WTC11 (cell line): ENCODE measurements around the gene SNTB2.

Experiments used
- CREB1 ChIP-seq: sonication (generic); formaldehyde crosslinking; IDR thresholded peaks from 2 replicates; pipeline ENCODE4 v1.8.0; 2023; ENCODE audit warnings: mild to moderate bottlenecking, missing genetic modification reagents
- CTCF ChIP-seq: fragments of 200-600 bp; IDR thresholded peaks from 2 replicates; pipeline ENCODE4 v1.8.0; 2022; ENCODE audit warnings: antibody characterized with exemption
- GABPB1 ChIP-seq: sonication (generic); formaldehyde crosslinking; IDR thresholded peaks from 2 replicates; pipeline ENCODE4 v1.8.1; 2023; ENCODE audit warnings: mild to moderate bottlenecking, missing genetic modification reagents
- TCF7 ChIP-seq: sonication (generic); formaldehyde crosslinking; IDR thresholded peaks from 2 replicates; pipeline ENCODE4 v1.8.0; 2022; ENCODE audit warnings: mild to moderate bottlenecking, low read depth, missing genetic modification reagents, moderate library complexity
- USF2 ChIP-seq: sonication (generic); formaldehyde crosslinking; IDR thresholded peaks from 2 replicates; pipeline ENCODE4 v1.8.1; 2023; ENCODE audit warnings: mild to moderate bottlenecking, missing genetic modification reagents, moderate library complexity
- ZNF121 ChIP-seq: sonication (generic); formaldehyde crosslinking; IDR thresholded peaks from 2 replicates; pipeline ENCODE4 v1.8.0; 2023; ENCODE audit warnings: missing genetic modification reagents

- TF ChIP-seq USF2 (CRISPR knock-in tag), result no peak
- TF ChIP-seq CTCF, result no peak
- TF ChIP-seq CREB1 (CRISPR knock-in tag), result no peak
- no peak for TF ChIP-seq GABPB1
- TF ChIP-seq TCF7 (CRISPR knock-in tag), result no peak
- TF ChIP-seq ZNF121 (CRISPR knock-in tag), result no peak
Measured at GRCh38 chr16:69273009-69273408, 86.0 kb downstream of the SNTB2 start.
